Peyer's patch (tissue), 4 donors: Measurements from ENCODE around the gene ZNF442. TPM values are rescaled to one million over a fixed set of nuclear protein-coding genes. Genes with fewer than 3 reads are reported as not detected.
"Not testable (repeated sequence)": the region's sequence is repeated elsewhere in the genome, so short reads cannot be mapped to it uniquely, and the experiment has no call there.

Experiments used
- DNase-seq, 3 donors: peaks; one replicate each; pipeline ENCODE4 v3.0.0-alpha.2; 2017 to 2019
- H3K27ac ChIP-seq, 4 donors: fragments of 200-600 bp; sonication (generic); one replicate each; pipeline ENCODE4 v1.5.1; 2016 to 2019
- H3K27me3 ChIP-seq, 2 donors: fragments of 200-600 bp; sonication (generic); one replicate each; pipeline ENCODE4 v1.5.1; 2019
- H3K36me3 ChIP-seq, 3 donors: fragments of 200-600 bp; sonication (generic); one replicate each; pipeline ENCODE4 v1.5.1; 2016 to 2019
- H3K4me1 ChIP-seq, 4 donors: fragments of 200-600 bp; sonication (generic); one replicate each; pipeline ENCODE4 v1.5.1; 2016 to 2019
- H3K4me3 ChIP-seq, 4 donors: fragments of 200-600 bp; sonication (generic); 1 replicate in 3 of 4; 2 replicates in 1 of 4; pipeline ENCODE4 v1.5.1; 2016 to 2019; ENCODE audit warnings: mild to moderate bottlenecking in 1 of 4
- H3K9me3 ChIP-seq, 4 donors: fragments of 200-600 bp; sonication (generic); one replicate each; pipeline ENCODE4 v1.5.1; 2016 to 2019; ENCODE audit warnings: mild to moderate bottlenecking in 1 of 4
- CTCF ChIP-seq, 6 experiments: fragments of 450-650 bp in 4 of 6; fragments of 200-600 bp in 2 of 6; sonication (generic) in 1 of 6; IDR thresholded peaks; one replicate each; pipeline ENCODE4 v1.5.1; 2017 to 2019; ENCODE audit warnings: antibody characterized with exemption in 6 of 6, mild to moderate bottlenecking in 3 of 6, moderate library complexity in 1 of 6
- POLR2A ChIP-seq, 2 donors: fragments of 450-650 bp; IDR thresholded peaks; one replicate each; pipeline ENCODE4 v1.5.1; 2017; ENCODE audit warnings: antibody characterized with exemption in 2 of 2, mild to moderate bottlenecking in 2 of 2, moderate library complexity in 2 of 2
- total RNA-seq, 4 donors: library from RNA; depleted of rRNA; stranded (reverse); fragments of >200 nt; gene quantifications; one replicate each; pipeline ENCODE4 v1.1.0, GENCODE V29; 2016

ZNF442 gene
- total RNA-seq, result 10 to 100 TPM in 1 of 4 donors, 1 to 10 TPM in 2, under 1 TPM in 1; 0.70 to 13.2 (median 1.4) TPM

- TF ChIP-seq POLR2A (IDR thresholded peaks at IDR 0.05), result peak; percentile 29 to 82
- TF ChIP-seq CTCF (IDR thresholded peaks at IDR 0.05), result peak in 5 of 6 experiments; percentile 9 to 76 (median 60)
- Histone ChIP-seq H3K36me3 (no peaks in the 10 kb centered on the region), H3K27me3 (no peaks in the 10 kb centered on the region), H3K9me3 (no peaks in the 10 kb centered on the region), H3K4me3 (peak within 1 kb of the TSS; percentile 82 to 91 (median 87)), H3K27ac (peak within 1 kb of the TSS; percentile 72 to 83 (median 78)), H3K4me1 (peaks cover 0 to 14% (median 4%) of the 10 kb centered on the region in 4 donors)
- peak; percentile 91 to 97 (median 91) for DNase-seq
Observed at GRCh38 chr19:12365236-12366162, at the start of gene ZNF442. ZNF442 (minus strand) TSS chr19:12365683; CDS start chr19:12363631, 2,052 bp downstream.

GRCh38 chr19:12411893-12412292, 46.4 kb upstream of the ZNF442 start:
- H3K4me1 ChIP-seq, result no peaks in the 10 kb centered on the region
- H3K36me3 ChIP-seq, result no peaks in the 10 kb centered on the region
- H3K27me3 ChIP-seq, result no peaks in the 10 kb centered on the region
- H3K4me3 ChIP-seq, result no peak overlapping the region
- H3K27ac ChIP-seq, result no peak overlapping the region
- H3K9me3 ChIP-seq, result no peaks in the 10 kb centered on the region
- no peak for DNase-seq
- TF ChIP-seq POLR2A (IDR thresholded peaks at IDR 0.05) (no peak), CTCF (IDR thresholded peaks at IDR 0.05) (no peak)

GRCh38 chr19:12400633-12401502, 35.4 kb upstream of the ZNF442 start, which contains the start of gene ZNF799:
ZNF799 (minus strand) TSS chr19:12401271; CDS start chr19:12401070, 201 bp downstream.
- DNase-seq, result peak; percentile 97 to 99 (median 98)
- no peaks in the 10 kb centered on the region for H3K27me3 ChIP-seq
- H3K27ac ChIP-seq, result peak within 1 kb of the TSS; percentile 74 to 88 (median 86)
- H3K9me3 ChIP-seq, result no peaks in the 10 kb centered on the region
- peaks cover 0 to 12% (median 2%) of the 10 kb centered on the region in 4 donors for H3K4me1 ChIP-seq
- peak within 1 kb of the TSS; percentile 62 to 85 (median 73) for H3K4me3 ChIP-seq
- H3K36me3 ChIP-seq, result no peaks in the 10 kb centered on the region
- TF ChIP-seq CTCF (IDR thresholded peaks at IDR 0.05), result peak in 1 of 6 experiments; percentile 10
- TF ChIP-seq POLR2A (IDR thresholded peaks at IDR 0.05), result peak; percentile 67 to 71

GRCh38 chr19:12399901-12400632, 34.6 kb upstream of the ZNF442 start:
- not testable (repeated sequence) for H3K9me3 ChIP-seq, H3K36me3 ChIP-seq, H3K27me3 ChIP-seq
- peak overlapping the region; percentile 62 to 85 (median 73) for H3K4me3 ChIP-seq
- peaks cover 0 to 12% (median 2%) of the 10 kb centered on the region in 4 donors for H3K4me1 ChIP-seq
- peak overlapping the region; percentile 74 to 88 (median 86) for H3K27ac ChIP-seq
- peak in 2 of 3 donors; percentile 27 to 76 for DNase-seq
- TF ChIP-seq CTCF (IDR thresholded peaks at IDR 0.05) (peak in 1 of 6 experiments; percentile 14), POLR2A (IDR thresholded peaks at IDR 0.05) (peak; percentile 25 to 51)

GRCh38 chr19:12391148-12391547, 25.7 kb upstream of the ZNF442 start:
- Histone ChIP-seq H3K36me3 (peaks cover 0 to 44% (median 0%) of the 10 kb centered on the region in 3 donors), H3K9me3 (peaks cover 0 to 28% (median 3%) of the 10 kb centered on the region in 4 donors)
- H3K4me1 ChIP-seq, H3K4me3 ChIP-seq, DNase-seq, H3K27ac ChIP-seq, H3K27me3 ChIP-seq: not testable (repeated sequence)

GRCh38 chr19:12386365-12386764, 20.9 kb upstream of the ZNF442 start:
- not testable (repeated sequence) for DNase-seq, H3K4me3 ChIP-seq, H3K27me3 ChIP-seq, H3K27ac ChIP-seq, H3K4me1 ChIP-seq
- H3K36me3 ChIP-seq, result peaks cover 0 to 56% (median 0%) of the 10 kb centered on the region in 3 donors
- peaks cover 0 to 24% (median 3%) of the 10 kb centered on the region in 4 donors for H3K9me3 ChIP-seq
